NCI-H146 (cell line): Measurements from ENCODE around the gene DNAH12.
"Not testable (repeated sequence)": the region's sequence is repeated elsewhere in the genome, so short reads cannot be mapped to it uniquely, and the experiment has no call there.

ENCODE experiments used
- DNase-seq: peaks from one replicate; lab custom pipeline; 2025; lab: John Stamatoyannopoulos, UW

The DNAH12 gene

GRCh38 chr3:57314204-57314603, 229.9 kb downstream of the DNAH12 start:
- no peak for DNase-seq

GRCh38 chr3:57309769-57310360, 234.3 kb downstream of the DNAH12 start:
- DNase-seq = no peak

GRCh38 chr3:57303520-57303919, 240.6 kb downstream of the DNAH12 start:
- DNase-seq = not testable (repeated sequence)

GRCh38 chr3:57298041-57298440, 246.1 kb downstream of the DNAH12 start:
- no peak for DNase-seq

GRCh38 chr3:57292897-57293526, 251.1 kb downstream of the DNAH12 start:
- no peak for DNase-seq

- no peak for DNase-seq
These were observed 251.8 kb downstream of the DNAH12 start, which contains the start of gene ASB14 for GRCh38 chr3:57292159-57292896. Gene ASB14 (minus strand): TSS chr3:57292685. CDS start chr3:57292033, 652 bp downstream.

- DNase-seq = no peak
These were observed 255.7 kb downstream of the DNAH12 start for GRCh38 chr3:57288403-57288802.

- no peak for DNase-seq
These were observed 256.9 kb downstream of the DNAH12 start for GRCh38 chr3:57287205-57287604.

GRCh38 chr3:57283334-57283733, 260.8 kb downstream of the DNAH12 start:
- DNase-seq = no peak

GRCh38 chr3:57281715-57282114, 262.4 kb downstream of the DNAH12 start:
- no peak for DNase-seq

GRCh38 chr3:57279685-57280084, 264.5 kb downstream of the DNAH12 start:
- DNase-seq = no peak

GRCh38 chr3:57278237-57278636, 265.9 kb downstream of the DNAH12 start:
- DNase-seq = no peak

- no peak for DNase-seq
These were observed 268.8 kb downstream of the DNAH12 start for GRCh38 chr3:57275393-57275792.

GRCh38 chr3:57274845-57275244, 269.3 kb downstream of the DNAH12 start:
- DNase-seq = no peak

GRCh38 chr3:57268416-57268815, 275.7 kb downstream of the DNAH12 start:
- no peak for DNase-seq

- DNase-seq = no peak
These were observed 282.2 kb downstream of the DNAH12 start for GRCh38 chr3:57261929-57262328.

GRCh38 chr3:57261119-57261518, 283.0 kb downstream of the DNAH12 start:
- no peak for DNase-seq

GRCh38 chr3:57257678-57258077, 286.5 kb downstream of the DNAH12 start:
- no peak for DNase-seq

- DNase-seq = no peak
These were observed 287.3 kb downstream of the DNAH12 start for GRCh38 chr3:57256844-57257243.

GRCh38 chr3:57252404-57252803, 291.7 kb downstream of the DNAH12 start:
- DNase-seq = no peak

- no peak for DNase-seq
These were observed 299.2 kb downstream of the DNAH12 start for GRCh38 chr3:57244946-57245345.
